Dendritic cell treated with granulocyte-macrophage colony-stimulating factor and Interleukin-4, amounts not matched to agents 40 ng/mL and 50 ng/mL, for 4 days (primary cell): Measurements from ENCODE around the gene SGO2.
A peak's percentile ranks its signal among the peaks of the same experiment; 100 is the strongest.
"Not testable (repeated sequence)": the region's sequence is repeated elsewhere in the genome, so short reads cannot be mapped to it uniquely, and the experiment has no call there.

ENCODE experiments used
- H3K27ac Mint-ChIP-seq: one replicate; pipeline ENCODE4 v1.8.0; 2022; ENCODE audit warnings: mild to moderate bottlenecking, mixed read lengths
- H3K27me3 Mint-ChIP-seq: one replicate; pipeline ENCODE4 v1.8.0; 2022; ENCODE audit warnings: mild to moderate bottlenecking, mixed read lengths
- H3K36me3 Mint-ChIP-seq: one replicate; pipeline ENCODE4 v1.8.0; 2022; ENCODE audit warnings: low read depth, mixed read lengths
- H3K4me1 Mint-ChIP-seq: one replicate; pipeline ENCODE4 v1.8.0; 2022; ENCODE audit warnings: low read depth, mixed read lengths
- H3K4me3 Mint-ChIP-seq: one replicate; pipeline ENCODE4 v1.8.0; 2022; ENCODE audit warnings: mild to moderate bottlenecking, moderate library complexity, mixed read lengths
- H3K9me3 Mint-ChIP-seq: one replicate; pipeline ENCODE4 v1.8.0; 2022; ENCODE audit warnings: mixed read lengths
- intact Hi-C: fragments of 100-400 bp; cut with micrococcal nuclease; formaldehyde crosslinking; loops from one replicate; pipeline ENCODE4 v1.15.0; 2022

SGO2 gene

GRCh38 chr2:200538139-200538538 lies 12.1 kb downstream of the SGO2 start:
- Mint-ChIP-seq H3K4me1 (no peaks in the 10 kb centered on the region), H3K36me3 (peaks cover 30% of the 10 kb centered on the region), H3K9me3 (no peaks in the 10 kb centered on the region), H3K4me3 (no peak overlapping the region), H3K27me3 (no peaks in the 10 kb centered on the region), H3K27ac (no peak overlapping the region)
- intact Hi-C loops, result no loop called here

DNA sequence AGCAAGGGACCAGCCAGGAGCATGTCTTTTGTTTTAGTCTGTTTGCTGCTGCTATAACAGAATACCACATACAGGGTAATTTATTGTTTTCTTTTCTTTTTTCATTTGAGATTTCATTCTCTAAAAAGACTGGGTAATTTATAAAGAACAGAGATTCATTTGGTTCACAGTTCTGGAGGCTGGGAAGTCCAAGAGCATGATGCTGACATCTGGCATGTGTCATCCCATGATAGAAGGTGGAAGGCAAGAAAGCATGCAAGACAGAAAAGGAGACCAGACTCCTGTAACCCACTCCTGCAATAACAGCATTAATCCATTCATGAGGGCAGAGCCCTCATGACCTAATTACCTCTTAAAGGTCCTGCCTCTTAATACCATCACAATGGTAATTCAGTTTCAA lies 14.8 kb downstream of the SGO2 start:
- Mint-ChIP-seq H3K4me1 (no peaks in the 10 kb centered on the region), H3K36me3 (peaks cover 39% of the 10 kb centered on the region), H3K27ac (no peak overlapping the region), H3K27me3 (no peaks in the 10 kb centered on the region), H3K9me3 (no peaks in the 10 kb centered on the region), H3K4me3 (no peak overlapping the region)
- intact Hi-C loops, result no loop called here

DNA sequence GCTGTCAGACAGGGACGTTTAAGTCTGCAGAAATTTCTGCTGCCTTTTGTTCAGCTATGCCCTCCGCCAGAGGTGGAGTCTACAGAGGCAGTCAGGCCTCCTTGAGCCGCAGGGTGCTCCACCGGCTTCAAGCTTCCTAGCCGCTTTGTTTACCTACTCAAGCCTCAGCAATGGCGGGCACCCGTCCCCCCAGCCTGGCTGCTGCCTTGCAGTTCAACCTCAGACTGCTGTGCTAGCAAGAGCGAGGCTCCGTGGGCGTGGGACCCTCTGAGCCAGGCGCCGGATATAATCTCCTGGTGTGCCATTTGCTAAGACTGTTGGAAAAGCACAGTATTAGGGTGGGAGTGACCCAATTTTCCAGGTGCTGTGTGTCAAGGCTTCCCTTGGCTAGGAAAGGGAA lies 40.6 kb downstream of the SGO2 start:
- intact Hi-C loops, H3K4me1 Mint-ChIP-seq, H3K27ac Mint-ChIP-seq, H3K27me3 Mint-ChIP-seq, H3K9me3 Mint-ChIP-seq, H3K4me3 Mint-ChIP-seq: not testable (repeated sequence)
- H3K36me3 Mint-ChIP-seq, result peaks cover 21% of the 10 kb centered on the region

DNA sequence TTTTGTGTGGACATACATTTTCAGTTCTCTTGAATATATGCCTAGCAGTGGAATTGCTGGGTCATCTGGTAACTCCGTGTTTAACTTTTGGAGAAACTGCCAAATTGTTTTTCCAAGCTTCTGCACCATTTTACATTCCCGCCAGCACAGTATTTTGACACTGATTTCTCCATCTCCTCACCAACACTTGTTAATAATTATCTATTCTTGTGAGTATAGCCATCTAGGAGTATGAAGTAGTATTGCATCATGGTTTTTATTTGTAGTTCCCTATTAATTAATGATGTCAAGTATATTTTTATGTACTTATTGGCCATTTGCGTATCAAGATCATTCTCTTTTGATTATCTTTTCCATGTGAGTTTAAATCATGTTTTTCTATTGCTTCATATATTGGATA lies 41.9 kb downstream of the SGO2 start:
- Mint-ChIP-seq H3K36me3 (peaks cover 22% of the 10 kb centered on the region), H3K9me3 (peaks cover 8% of the 10 kb centered on the region), H3K4me3 (no peak overlapping the region), H3K27me3 (no peaks in the 10 kb centered on the region), H3K4me1 (no peaks in the 10 kb centered on the region), H3K27ac (no peak overlapping the region)
- intact Hi-C loops, result no loop called here

DNA sequence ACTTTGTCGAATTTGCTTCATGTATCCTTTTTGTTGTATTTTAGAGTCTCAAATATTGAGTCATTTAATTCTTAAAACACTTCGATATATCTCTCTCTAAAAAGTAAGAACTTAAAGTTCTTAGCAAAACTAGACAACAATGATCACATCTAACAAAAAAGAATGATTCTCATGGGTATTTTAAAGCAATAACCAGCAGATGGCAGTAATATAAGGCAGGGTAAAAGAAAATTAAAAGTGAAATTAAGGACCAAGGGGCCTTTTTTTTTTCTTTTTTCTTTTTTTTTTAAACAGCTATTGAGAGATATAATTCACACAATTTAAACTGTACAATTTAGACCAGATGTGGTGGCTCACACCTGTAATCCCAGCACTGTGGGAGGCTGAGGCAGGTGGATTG lies 50.0 kb downstream of the SGO2 start:
- intact Hi-C loops, result loop anchor here (5.0 to 10.0 kb wide), 2 partner anchors 236 to 601 kb away; partner anchors contain the start of gene BZW1
- peaks cover 7% of the 10 kb centered on the region for H3K36me3 Mint-ChIP-seq
- H3K9me3 Mint-ChIP-seq, result no peaks in the 10 kb centered on the region
- H3K4me3 Mint-ChIP-seq, result no peak overlapping the region
- no peak overlapping the region for H3K27ac Mint-ChIP-seq
- no peaks in the 10 kb centered on the region for H3K27me3 Mint-ChIP-seq
- H3K4me1 Mint-ChIP-seq, result no peaks in the 10 kb centered on the region

DNA sequence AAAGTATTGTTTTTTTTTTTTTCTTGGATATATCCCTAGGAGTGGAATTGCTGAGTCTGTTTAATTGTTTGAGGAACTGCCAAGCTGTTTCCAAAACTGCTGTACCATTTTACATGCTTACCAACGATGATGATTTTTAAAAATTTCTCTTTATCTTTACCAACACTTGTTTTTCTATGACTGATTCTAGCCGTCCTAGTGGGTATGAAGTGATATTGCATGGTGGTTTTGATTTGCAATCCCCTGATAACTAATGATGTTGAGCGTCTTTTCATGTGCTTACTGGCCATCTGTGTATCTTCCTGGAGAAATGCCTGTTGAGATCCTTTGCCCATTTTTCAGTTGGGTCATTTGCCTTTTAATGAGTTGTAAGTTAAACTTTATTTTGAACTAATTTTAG lies 51.0 kb downstream of the SGO2 start:
- H3K4me1 Mint-ChIP-seq, result no peaks in the 10 kb centered on the region
- H3K36me3 Mint-ChIP-seq, result no peaks in the 10 kb centered on the region
- no peak overlapping the region for H3K27ac Mint-ChIP-seq
- no peaks in the 10 kb centered on the region for H3K9me3 Mint-ChIP-seq
- intact Hi-C loops, result loop anchor here (5.0 to 10.0 kb wide), 2 partner anchors 235 to 602 kb away; partner anchors contain the start of gene BZW1
- no peaks in the 10 kb centered on the region for H3K27me3 Mint-ChIP-seq
- no peak overlapping the region for H3K4me3 Mint-ChIP-seq

DNA sequence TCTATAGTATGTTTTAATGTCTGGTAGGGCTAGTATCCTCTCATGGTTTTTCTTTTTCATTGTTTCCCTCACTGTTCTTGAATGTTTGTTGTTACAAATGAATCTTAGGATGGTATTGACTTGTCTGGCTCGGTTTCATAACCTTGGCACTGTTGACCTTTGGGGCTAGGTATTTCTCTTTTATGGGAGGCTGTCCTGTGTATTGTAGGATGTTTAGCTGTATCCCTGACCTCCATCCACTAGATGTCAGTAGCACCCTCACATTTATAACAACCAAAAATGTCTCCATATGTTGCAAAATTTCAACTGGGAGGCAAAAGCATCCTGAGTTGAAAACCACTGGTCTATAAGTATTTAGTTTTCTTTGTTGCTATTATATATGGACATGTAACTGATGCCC lies 52.8 kb downstream of the SGO2 start:
- H3K27me3 Mint-ChIP-seq, result no peaks in the 10 kb centered on the region
- no peak overlapping the region for H3K27ac Mint-ChIP-seq
- H3K4me1 Mint-ChIP-seq, result no peaks in the 10 kb centered on the region
- H3K4me3 Mint-ChIP-seq, result no peak overlapping the region
- intact Hi-C loops, result loop anchor here (1.0 to 10.0 kb wide), 3 partner anchors 123 to 604 kb away; partner anchors contain the start of gene BZW1
- no peaks in the 10 kb centered on the region for H3K36me3 Mint-ChIP-seq
- H3K9me3 Mint-ChIP-seq, result no peaks in the 10 kb centered on the region

DNA sequence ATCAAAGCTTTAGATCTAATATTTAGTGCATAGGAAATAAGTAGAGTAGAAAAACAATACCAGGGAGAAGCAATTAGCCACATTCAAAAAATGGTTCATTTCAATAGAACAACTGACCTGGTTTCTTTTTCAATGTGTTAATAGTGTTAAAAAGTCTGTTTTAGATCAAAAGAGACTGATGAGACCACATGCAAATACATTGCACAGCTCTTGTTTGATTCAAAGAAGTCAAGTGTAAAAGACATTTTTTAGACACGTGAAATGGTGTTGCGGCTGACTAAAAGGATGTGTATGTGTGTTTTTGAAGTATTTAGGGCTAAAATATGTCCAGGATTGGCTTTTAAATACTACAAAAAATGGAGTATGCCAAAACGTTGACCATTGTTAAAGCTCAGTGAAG lies 58.6 kb downstream of the SGO2 start:
- Mint-ChIP-seq H3K4me1 (peaks cover 11% of the 10 kb centered on the region), H3K27me3 (peaks cover 15% of the 10 kb centered on the region), H3K27ac (no peak overlapping the region), H3K4me3 (no peak overlapping the region), H3K9me3 (no peaks in the 10 kb centered on the region), H3K36me3 (no peaks in the 10 kb centered on the region)
- intact Hi-C loops, result no loop called here

GRCh38 chr2:200585340-200585729 lies 59.3 kb downstream of the SGO2 start:
- H3K4me1 Mint-ChIP-seq, result peaks cover 11% of the 10 kb centered on the region
- H3K36me3 Mint-ChIP-seq, result no peaks in the 10 kb centered on the region
- intact Hi-C loops, result no loop called here
- peak overlapping the region; percentile 86 for H3K4me3 Mint-ChIP-seq
- peaks cover 15% of the 10 kb centered on the region for H3K27me3 Mint-ChIP-seq
- H3K9me3 Mint-ChIP-seq, result no peaks in the 10 kb centered on the region
- no peak overlapping the region for H3K27ac Mint-ChIP-seq

DNA sequence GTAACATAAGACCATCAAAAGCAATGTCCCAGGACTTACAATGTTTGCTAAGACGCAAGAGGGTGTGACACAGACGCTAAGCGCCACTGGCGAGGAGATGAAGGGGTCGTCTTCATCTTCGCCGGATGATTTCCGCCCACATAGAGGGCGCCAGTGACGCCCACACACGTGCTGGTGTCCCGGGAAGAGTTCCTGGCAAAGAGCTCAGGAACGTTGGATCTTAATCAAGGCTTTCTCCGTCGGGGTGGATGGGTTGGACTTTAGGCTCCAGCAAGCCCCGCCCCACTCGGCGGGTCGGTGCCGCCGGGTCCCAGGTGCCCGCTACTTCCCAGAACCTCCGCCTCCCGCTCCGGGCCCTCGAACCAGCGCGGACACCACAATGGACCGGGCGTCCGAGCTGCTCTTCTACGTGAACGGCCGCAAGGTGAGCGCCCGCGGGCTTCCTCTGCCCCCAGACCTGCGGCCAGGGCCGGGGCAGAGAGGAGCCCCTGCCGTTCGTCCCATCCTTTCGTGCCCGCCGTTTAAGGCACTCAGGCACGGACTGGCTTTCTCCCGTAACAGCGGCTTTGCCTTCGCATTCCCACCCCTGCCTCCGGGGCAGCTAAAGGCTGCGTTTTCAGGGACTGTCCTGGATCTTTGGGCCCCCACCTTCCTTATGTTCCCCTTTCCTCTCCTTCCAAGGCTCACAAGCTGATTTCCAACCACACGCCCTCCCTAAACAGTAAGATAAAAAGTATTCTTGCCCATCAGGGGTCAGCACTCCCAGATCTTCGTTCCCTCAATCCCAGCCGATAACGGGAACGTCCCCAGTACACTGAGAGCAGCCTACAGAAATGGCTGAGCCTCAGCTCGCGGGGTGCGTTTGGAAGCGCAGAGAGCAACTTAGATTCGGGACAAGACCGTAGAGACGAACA lies 60.0 kb downstream of the SGO2 start, which contains the start of gene AOX1:
TSS of gene AOX1 (plus strand) at position 285 of the 914 bp plus-strand sequence. CDS start at position 380, 95 bp downstream.
- peak within 1 kb of the TSS; percentile 33 for H3K27ac Mint-ChIP-seq
- H3K36me3 Mint-ChIP-seq, result no peaks in the 10 kb centered on the region
- intact Hi-C loops, result no loop called here
- peaks cover 11% of the 10 kb centered on the region for H3K4me1 Mint-ChIP-seq
- no peaks in the 10 kb centered on the region for H3K9me3 Mint-ChIP-seq
- H3K27me3 Mint-ChIP-seq, result peaks cover 15% of the 10 kb centered on the region
- H3K4me3 Mint-ChIP-seq, result peak within 1 kb of the TSS; percentile 86

DNA sequence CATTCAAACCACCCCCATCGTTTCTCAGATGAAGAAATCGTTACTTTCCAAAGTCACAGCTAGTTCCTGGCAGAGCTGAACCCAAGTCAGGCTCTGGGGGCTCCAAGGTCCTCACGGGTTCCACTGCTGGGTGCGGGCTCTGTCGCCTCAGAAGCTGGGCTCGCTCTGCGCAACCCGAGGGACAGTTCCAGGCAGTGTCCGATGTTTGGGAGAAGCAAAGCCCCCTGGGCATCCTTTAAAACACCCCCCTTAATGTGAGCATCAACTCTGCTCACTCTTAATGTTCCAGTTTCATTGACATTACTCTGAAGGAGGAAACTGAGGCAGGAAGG lies 60.6 kb downstream of the SGO2 start:
- Mint-ChIP-seq H3K27me3 (peaks cover 15% of the 10 kb centered on the region), H3K4me3 (peak overlapping the region; percentile 86), H3K36me3 (no peaks in the 10 kb centered on the region), H3K9me3 (no peaks in the 10 kb centered on the region), H3K27ac (peak overlapping the region; percentile 33), H3K4me1 (peaks cover 11% of the 10 kb centered on the region)
- intact Hi-C loops, result no loop called here

GRCh38 chr2:200587007-200587616 lies 61.1 kb downstream of the SGO2 start:
- no peaks in the 10 kb centered on the region for H3K36me3 Mint-ChIP-seq
- no peaks in the 10 kb centered on the region for H3K9me3 Mint-ChIP-seq
- peaks cover 18% of the 10 kb centered on the region for H3K27me3 Mint-ChIP-seq
- intact Hi-C loops, result no loop called here
- no peak overlapping the region for H3K27ac Mint-ChIP-seq
- peaks cover 11% of the 10 kb centered on the region for H3K4me1 Mint-ChIP-seq
- H3K4me3 Mint-ChIP-seq, result no peak overlapping the region

DNA sequence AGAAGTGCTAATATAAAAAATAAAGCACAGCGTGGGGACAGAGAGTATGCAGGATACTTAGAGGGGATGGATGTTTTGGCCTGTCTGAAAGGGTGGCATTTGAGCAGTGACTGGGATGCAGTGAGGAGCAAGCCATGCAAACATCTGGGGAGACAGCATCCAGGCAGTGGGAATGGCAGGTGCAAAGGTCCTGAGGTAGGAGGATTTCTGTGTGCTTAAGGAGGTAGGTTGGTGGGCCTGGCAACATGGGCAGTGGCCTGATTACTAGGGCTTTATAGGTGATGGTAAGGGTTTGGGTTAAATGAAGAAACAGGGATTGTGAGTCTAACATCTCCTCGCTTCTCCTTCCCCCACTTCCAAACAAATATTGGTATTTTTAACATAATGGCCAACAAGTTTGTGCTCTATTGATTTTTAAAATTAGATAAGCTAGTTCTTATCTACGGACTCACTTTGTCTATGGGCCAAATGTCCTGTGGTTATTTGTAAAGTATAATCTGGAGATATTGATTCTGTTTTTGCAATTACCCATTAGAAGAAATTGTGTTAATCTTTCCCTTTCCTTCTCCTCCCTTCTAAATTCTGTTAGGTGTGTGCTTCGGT lies 62.2 kb downstream of the SGO2 start:
- peaks cover 11% of the 10 kb centered on the region for H3K4me1 Mint-ChIP-seq
- H3K27me3 Mint-ChIP-seq, result peaks cover 18% of the 10 kb centered on the region
- H3K9me3 Mint-ChIP-seq, result no peaks in the 10 kb centered on the region
- intact Hi-C loops, result no loop called here
- no peaks in the 10 kb centered on the region for H3K36me3 Mint-ChIP-seq
- no peak overlapping the region for H3K27ac Mint-ChIP-seq
- no peak overlapping the region for H3K4me3 Mint-ChIP-seq

GRCh38 chr2:200590090-200590489 lies 64.1 kb downstream of the SGO2 start:
- Mint-ChIP-seq H3K36me3 (no peaks in the 10 kb centered on the region), H3K27me3 (peaks cover 18% of the 10 kb centered on the region), H3K27ac (no peak overlapping the region), H3K4me1 (peaks cover 11% of the 10 kb centered on the region), H3K9me3 (no peaks in the 10 kb centered on the region), H3K4me3 (no peak overlapping the region)
- intact Hi-C loops, result no loop called here
